NCI-H1417 treated with DMSO at 0.1 percent for 48 hours (cell line): ENCODE measurements around the gene NRP1.

ENCODE experiments used
- DNase-seq: peaks from one replicate; lab custom pipeline; 2025; lab: John Stamatoyannopoulos, UW

NRP1 gene

GRCh38 chr10:33290321-33291052 lies 44.0 kb downstream of the NRP1 start:
- DNase-seq: no peak

GRCh38 chr10:33289776-33290175 lies 44.7 kb downstream of the NRP1 start:
- no peak for DNase-seq

- DNase-seq: no peak
Measured at GRCh38 chr10:33288127-33288526, 46.3 kb downstream of the NRP1 start.

- no peak for DNase-seq
Measured at GRCh38 chr10:33287112-33287511, 47.4 kb downstream of the NRP1 start.

- no peak for DNase-seq
Measured at GRCh38 chr10:33286157-33286934, 48.1 kb downstream of the NRP1 start.

GRCh38 chr10:33284945-33285344 lies 49.5 kb downstream of the NRP1 start:
- DNase-seq: no peak

GRCh38 chr10:33279811-33280602 lies 54.5 kb downstream of the NRP1 start:
- DNase-seq: no peak

- no peak for DNase-seq
Measured at GRCh38 chr10:33279276-33279675, 55.2 kb downstream of the NRP1 start.

- no peak for DNase-seq
Measured at GRCh38 chr10:33278198-33278597, 56.3 kb downstream of the NRP1 start.

GRCh38 chr10:33277135-33277536 lies 57.3 kb downstream of the NRP1 start:
- DNase-seq: no peak

- DNase-seq: no peak
Measured at GRCh38 chr10:33276282-33276923, 58.1 kb downstream of the NRP1 start.

- DNase-seq: no peak
Measured at GRCh38 chr10:33274096-33274785, 60.2 kb downstream of the NRP1 start.

GRCh38 chr10:33273295-33274002 lies 61.0 kb downstream of the NRP1 start:
- DNase-seq: no peak

- DNase-seq: no peak
Measured at GRCh38 chr10:33272635-33273034, 61.8 kb downstream of the NRP1 start.

GRCh38 chr10:33271969-33272583 lies 62.4 kb downstream of the NRP1 start:
- DNase-seq: no peak

GRCh38 chr10:33270971-33271370 lies 63.5 kb downstream of the NRP1 start:
- DNase-seq: no peak

- no peak for DNase-seq
Measured at GRCh38 chr10:33267708-33268107, 66.8 kb downstream of the NRP1 start.

GRCh38 chr10:33265621-33266020 lies 68.8 kb downstream of the NRP1 start:
- DNase-seq: no peak

- no peak for DNase-seq
Measured at GRCh38 chr10:33263453-33263852, 71.0 kb downstream of the NRP1 start.

GRCh38 chr10:33262871-33263270 lies 71.6 kb downstream of the NRP1 start:
- no peak for DNase-seq
